Kidney (tissue), 14 donors: ENCODE measurements around the gene KRT33A. TPM values are rescaled to one million over a fixed set of nuclear protein-coding genes. Genes with fewer than 3 reads are reported as not detected.

Experiments used
- DNase-seq, 5 donors: peaks; one replicate each; pipeline ENCODE4 v3.0.0-alpha.2; 2013 to 2020
- FAIRE-seq: peaks from 2 replicates; lab custom pipeline; 2012; peaks lifted over from hg19 to GRCh38; lab: Jason Lieb, UNC
- H3K27ac ChIP-seq, 2 donors: one replicate each; pipeline ENCODE4 v1.7.0; 2013; ENCODE audit warnings: low read depth in 2 of 2, low read length in 2 of 2, inconsistent platforms in 1 of 2
- H3K27me3 ChIP-seq: one replicate; pipeline ENCODE4 v1.7.1; 2013; ENCODE audit warnings: low read length, inconsistent platforms; ENCODE audit not compliant: control insufficient read depth, insufficient read depth
- H3K36me3 ChIP-seq, 3 donors: one replicate each; pipeline versions ENCODE4 v1.7.0 to v1.7.1; 2013; ENCODE audit warnings: low read length in 3 of 3, control low read depth in 1 of 3, inconsistent platforms in 1 of 3; ENCODE audit not compliant: insufficient read depth in 3 of 3, control insufficient read depth in 2 of 3
- H3K4me1 ChIP-seq, 3 donors: one replicate each; pipeline versions ENCODE4 v1.7.0 to v1.7.1; 2013; ENCODE audit warnings: low read length in 3 of 3, inconsistent platforms in 1 of 3, low read depth in 1 of 3; ENCODE audit not compliant: control insufficient read depth in 2 of 3, insufficient read depth in 2 of 3
- H3K4me3 ChIP-seq, 3 donors: one replicate each; pipeline versions ENCODE4 v1.7.0 to v1.8.1; 2013; ENCODE audit warnings: low read length in 3 of 3, control low read depth in 1 of 3, inconsistent platforms in 1 of 3
- H3K9ac ChIP-seq, 3 donors: one replicate each; pipeline versions ENCODE4 v1.7.0 to v1.7.1; 2013; ENCODE audit warnings: low read length in 3 of 3, control low read depth in 1 of 3, inconsistent platforms in 1 of 3
- H3K9me3 ChIP-seq, 3 donors: one replicate each; pipeline versions ENCODE4 v1.7.0 to v1.7.1; 2013; ENCODE audit warnings: low read length in 3 of 3, control low read depth in 1 of 3, inconsistent platforms in 1 of 3; ENCODE audit not compliant: control insufficient read depth in 2 of 3, insufficient read depth in 1 of 3
- CTCF ChIP-seq: IDR thresholded peaks from 3 replicates; pipeline ENCODE4 v1.5.1; 2012; ENCODE audit warnings: mild to moderate bottlenecking, moderate library complexity, borderline replicate concordance; ENCODE audit not compliant: insufficient read depth; ENCODE audit errors: extremely low read depth
- intact Hi-C: fragments of 100-400 bp; cut with DNase I; formaldehyde crosslinking; loops from one replicate; pipeline ENCODE4 v1.11.1; 2022
- polyA plus RNA-seq: library from polyadenylated mRNA; stranded (reverse); fragments of 350-450 nt; fragmentation: Illumina TruSeq; extraction: RNeasy Lipid Tissue Mini Kit (QIAGEN cat#74804); gene quantifications from one replicate; pipeline ENCODE4 v1.2.3, GENCODE V29; 2014; ENCODE audit warnings: low read depth, low replicate concordance; ENCODE audit not compliant: insufficient read depth
- total RNA-seq: library from RNA; stranded (reverse); fragmentation: NEBNext Ultra II Directional; extraction: Animal tissue kit (Norgen Biotek cat#: 25700); gene quantifications from one replicate; pipeline ENCODE4 v1.2.1, GENCODE V29; 2021
- donor health status: control.
- donor health status: control.
- donor health status: control.
- donor health status: control.
- donor health status: control.
- donor health status: DM: yes; HTN: yes; CAD: no.
- donor health status: Normal renal cell carcinoma (clear cell type).

KRT33A gene
- total and polyA plus RNA-seq, 2 donors from 2014 or later = not detected

- no peak overlapping the region for H3K27ac ChIP-seq
Observed at GRCh38 chr17:41307647-41308046, 43.0 kb downstream of the KRT33A start.

GRCh38 chr17:41304091-41304490 is 46.5 kb downstream of the KRT33A start:
- Histone ChIP-seq H3K27me3 (no peaks in the 10 kb centered on the region), H3K36me3 (no peaks in the 10 kb centered on the region), H3K9me3 (no peaks in the 10 kb centered on the region), H3K4me1 (peaks cover 0 to 2% (median 0%) of the 10 kb centered on the region in 3 donors), H3K9ac (no peak overlapping the region), H3K4me3 (no peak overlapping the region), H3K27ac (no peak overlapping the region)
- FAIRE-seq = no peak
- intact Hi-C loops = no loop called here
- peak in 1 of 5 donors; percentile 78 for DNase-seq
- TF ChIP-seq CTCF = no peak

More at GRCh38 chr17:41307647-41308046, 43.0 kb downstream of the KRT33A start:
- Histone ChIP-seq H3K9me3 (no peaks in the 10 kb centered on the region), H3K4me1 (peaks cover 0 to 2% (median 0%) of the 10 kb centered on the region in 3 donors), H3K4me3 (no peak overlapping the region), H3K36me3 (no peaks in the 10 kb centered on the region), H3K9ac (no peak overlapping the region), H3K27me3 (no peaks in the 10 kb centered on the region)
- FAIRE-seq (no peak), DNase-seq (peak in 1 of 5 donors; percentile 68)
- no peak for TF ChIP-seq CTCF
- intact Hi-C loops = no loop called here

GRCh38 chr17:41302981-41303380 is 47.6 kb downstream of the KRT33A start:
- Histone ChIP-seq H3K36me3 (no peaks in the 10 kb centered on the region), H3K9me3 (no peaks in the 10 kb centered on the region), H3K4me1 (no peaks in the 10 kb centered on the region), H3K27me3 (no peaks in the 10 kb centered on the region), H3K9ac (no peak overlapping the region), H3K27ac (no peak overlapping the region), H3K4me3 (no peak overlapping the region)
- DNase-seq (no peak), FAIRE-seq (no peak)
- no peak for TF ChIP-seq CTCF
- intact Hi-C loops = no loop called here
